ENCODE measurements around the gene HOXB4.

GRCh38 chr17:48576479-48577309 is 1.5 kb downstream of the HOXB4 start:
- no peak for TF ChIP-seq EZH2 (IDR thresholded peaks at IDR 0.05; ENCODE audit: low read length, missing control alignments)
- no peak for TF ChIP-seq CTCF (conservative IDR thresholded peaks at IDR 0.05 in 1 of 2, IDR thresholded peaks at IDR 0.05 in 1 of 2; ENCODE audit: low read depth in 1 of 2, low read length in 2 of 2)
